PFSK-1 (cell line): Measurements from ENCODE around the gene FRAT1.

Experiments
- POLR2AphosphoS5 ChIP-seq: IDR thresholded peaks from 2 replicates; pipeline ENCODE4 v1.6.1; 2012; ENCODE audit warnings: low read depth, mild to moderate bottlenecking, control low read depth, low read length, moderate library complexity
- REST ChIP-seq, 2 experiments: IDR thresholded peaks; 2 replicates each; pipeline versions ENCODE4 v1.6.1 to v1.8.0; 2011 to 2012; ENCODE audit warnings: low read depth in 2 of 2, low read length in 2 of 2, control low read depth in 1 of 2, inconsistent platforms in 1 of 2, mild to moderate bottlenecking in 1 of 2, moderate library complexity in 1 of 2; ENCODE audit not compliant: insufficient read depth in 1 of 2
- TAF1 ChIP-seq: IDR thresholded peaks from 2 replicates; pipeline ENCODE4 v1.6.1; 2012; ENCODE audit warnings: low read length, control low read depth, borderline replicate concordance; ENCODE audit not compliant: insufficient read depth

- TF ChIP-seq TAF1 (no peak), POLR2AphosphoS5 (no peak), REST (IDR thresholded peaks at IDR 0.05; ENCODE audit: insufficient read depth in 1 of 2, low read depth in 2 of 2, low read length in 2 of 2) (no peak)
Measured at GRCh38 chr10:97292862-97293198, 26.2 kb upstream of the FRAT1 start.
